Central memory CD8-positive, alpha-beta T cell (primary cell): ENCODE results near the gene BAK1.

Experiments
- ATAC-seq: fragments of 150-1000 bp; cut with Tn5 transposase; replicated peaks from 2 replicates; pipeline ENCODE4 v1.10.0; 2022; ENCODE audit warnings: mild to moderate bottlenecking, moderate FRiP score, moderate number of reproducible peaks; ENCODE audit not compliant: poor library complexity, severe bottlenecking; ENCODE audit errors: extremely low read depth
- DNase-seq, 2 donors: peaks; one replicate each; pipeline ENCODE4 v3.0.0; 2021; ENCODE audit warnings: low spot score in 2 of 2
- H3K27ac Mint-ChIP-seq: one replicate; pipeline ENCODE4 v1.8.0; 2022; ENCODE audit warnings: low read depth, mild to moderate bottlenecking, moderate library complexity, mixed read lengths
- H3K27me3 Mint-ChIP-seq: one replicate; pipeline ENCODE4 v1.8.0; 2022; ENCODE audit warnings: mixed read lengths
- H3K36me3 Mint-ChIP-seq: one replicate; pipeline ENCODE4 v1.8.0; 2022; ENCODE audit warnings: mild to moderate bottlenecking, moderate library complexity, mixed read lengths; ENCODE audit not compliant: insufficient read depth
- H3K4me1 Mint-ChIP-seq: one replicate; pipeline ENCODE4 v1.8.0; 2022; ENCODE audit warnings: mixed read lengths
- H3K4me3 Mint-ChIP-seq: one replicate; pipeline ENCODE4 v1.8.0; 2022; ENCODE audit warnings: mild to moderate bottlenecking, moderate library complexity, mixed read lengths
- H3K9me3 Mint-ChIP-seq: one replicate; pipeline ENCODE4 v1.8.0; 2022; ENCODE audit warnings: mixed read lengths

BAK1 gene

DNA sequence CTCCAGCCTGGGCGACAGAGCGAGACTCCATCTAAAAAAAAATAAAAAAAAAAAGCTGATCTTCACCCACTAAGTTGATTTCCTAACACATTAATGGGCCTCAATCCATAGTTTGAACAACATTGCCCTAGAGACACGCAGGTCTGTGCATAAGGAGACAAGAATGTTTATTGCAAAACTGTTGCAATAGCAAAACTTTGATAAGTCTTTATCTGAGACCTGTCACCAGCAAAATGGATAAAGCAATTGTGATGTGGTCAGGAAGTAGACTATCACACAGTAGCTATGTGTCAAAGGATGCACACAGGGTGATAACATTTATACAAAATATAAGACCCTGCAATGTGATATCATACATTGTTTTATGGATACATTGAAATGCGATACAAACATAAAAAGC, 36.8 kb upstream of the BAK1 start:
- Mint-ChIP-seq H3K36me3 (peaks cover 5% of the 10 kb centered on the region), H3K4me3 (peak overlapping the region; percentile 53), H3K4me1 (peaks cover 43% of the 10 kb centered on the region), H3K9me3 (no peaks in the 10 kb centered on the region), H3K27ac (peak overlapping the region; percentile 82), H3K27me3 (no peaks in the 10 kb centered on the region)
- no peak for DNase-seq
- peak; percentile 45 for ATAC-seq

DNA sequence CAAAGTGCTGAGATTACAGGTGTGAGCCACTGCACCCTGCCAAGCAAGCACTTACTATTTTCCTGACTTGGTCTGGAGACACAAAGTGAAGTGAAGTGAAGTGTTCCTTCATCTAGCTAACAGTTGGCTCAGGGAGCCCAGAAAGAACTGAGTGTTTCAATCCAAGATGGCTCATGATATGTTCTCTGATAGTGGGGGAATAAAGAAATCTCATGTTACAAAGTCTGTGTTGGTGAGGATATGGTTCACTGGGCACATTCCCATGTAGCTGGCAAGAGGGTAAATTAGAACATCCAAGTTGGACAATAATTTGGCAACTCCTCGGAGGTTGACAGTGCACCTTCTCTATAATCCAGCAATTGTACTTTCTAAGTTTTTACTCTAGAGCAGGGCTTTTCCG, 36.0 kb upstream of the BAK1 start:
- no peaks in the 10 kb centered on the region for H3K27me3 Mint-ChIP-seq
- ATAC-seq (no peak), DNase-seq (no peak)
- no peak overlapping the region for H3K4me3 Mint-ChIP-seq
- H3K9me3 Mint-ChIP-seq: no peaks in the 10 kb centered on the region
- H3K36me3 Mint-ChIP-seq: peaks cover 5% of the 10 kb centered on the region
- H3K27ac Mint-ChIP-seq: peak overlapping the region; percentile 82
- H3K4me1 Mint-ChIP-seq: peaks cover 42% of the 10 kb centered on the region

DNA sequence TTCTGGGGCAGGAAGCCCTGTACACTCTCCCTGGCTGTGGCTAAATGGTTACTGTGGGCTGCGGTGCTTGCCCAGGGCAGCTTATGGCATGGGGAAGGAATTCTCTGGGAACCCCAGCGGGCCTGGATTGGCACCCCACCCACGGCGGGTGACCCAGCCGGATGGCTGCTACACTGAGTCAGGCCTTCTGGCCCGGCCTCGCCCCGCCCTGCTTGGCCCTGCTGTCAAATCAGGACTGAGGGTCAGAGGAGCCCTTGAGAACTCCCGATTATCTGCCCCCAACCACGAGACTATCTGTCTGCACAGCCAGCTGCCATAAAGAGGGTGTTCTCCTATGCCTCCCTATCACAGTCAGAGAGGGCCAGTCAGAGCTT, 33.7 kb upstream of the BAK1 start:
- Mint-ChIP-seq H3K4me1 (peaks cover 24% of the 10 kb centered on the region), H3K27me3 (no peaks in the 10 kb centered on the region), H3K4me3 (no peak overlapping the region), H3K36me3 (peaks cover 3% of the 10 kb centered on the region), H3K9me3 (no peaks in the 10 kb centered on the region), H3K27ac (peak overlapping the region; percentile 4)
- no peak for DNase-seq
- no peak for ATAC-seq

DNA sequence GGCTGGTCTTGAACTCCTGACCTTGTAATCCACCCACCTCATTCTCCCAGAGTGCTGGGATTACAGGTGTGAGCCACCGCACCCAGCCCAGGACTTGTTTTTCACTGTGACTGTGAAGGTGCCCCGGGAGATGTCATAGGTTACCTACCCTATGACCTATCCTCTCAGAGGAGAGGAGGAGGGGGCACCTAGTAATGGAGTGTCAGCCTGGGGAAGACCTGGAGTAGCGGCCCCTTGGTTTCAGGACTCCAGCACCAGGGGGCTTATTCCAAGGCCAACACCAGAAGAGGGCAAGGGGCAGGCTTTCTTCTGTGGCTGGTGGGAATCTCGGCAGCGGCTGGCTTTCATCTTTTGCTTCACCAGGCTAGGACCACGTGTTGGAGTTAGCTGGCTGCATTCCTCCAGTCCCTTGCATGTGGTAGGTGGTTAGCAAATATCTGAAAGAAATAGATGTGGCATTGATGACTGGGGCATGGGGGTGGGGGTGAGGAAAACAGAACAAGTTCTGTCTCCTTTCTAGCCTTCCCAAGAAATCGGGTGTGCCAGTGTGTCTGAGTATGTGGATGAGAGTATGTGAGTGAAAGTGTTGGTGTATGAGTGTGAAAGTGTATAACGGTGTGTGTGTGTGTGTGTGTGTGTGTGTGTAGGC, 33.2 kb upstream of the BAK1 start:
- Mint-ChIP-seq H3K36me3 (peaks cover 3% of the 10 kb centered on the region), H3K9me3 (no peaks in the 10 kb centered on the region), H3K4me3 (no peak overlapping the region), H3K27me3 (no peaks in the 10 kb centered on the region), H3K27ac (peak overlapping the region; percentile 4), H3K4me1 (peaks cover 19% of the 10 kb centered on the region)
- ATAC-seq (no peak), DNase-seq (no peak)

DNA sequence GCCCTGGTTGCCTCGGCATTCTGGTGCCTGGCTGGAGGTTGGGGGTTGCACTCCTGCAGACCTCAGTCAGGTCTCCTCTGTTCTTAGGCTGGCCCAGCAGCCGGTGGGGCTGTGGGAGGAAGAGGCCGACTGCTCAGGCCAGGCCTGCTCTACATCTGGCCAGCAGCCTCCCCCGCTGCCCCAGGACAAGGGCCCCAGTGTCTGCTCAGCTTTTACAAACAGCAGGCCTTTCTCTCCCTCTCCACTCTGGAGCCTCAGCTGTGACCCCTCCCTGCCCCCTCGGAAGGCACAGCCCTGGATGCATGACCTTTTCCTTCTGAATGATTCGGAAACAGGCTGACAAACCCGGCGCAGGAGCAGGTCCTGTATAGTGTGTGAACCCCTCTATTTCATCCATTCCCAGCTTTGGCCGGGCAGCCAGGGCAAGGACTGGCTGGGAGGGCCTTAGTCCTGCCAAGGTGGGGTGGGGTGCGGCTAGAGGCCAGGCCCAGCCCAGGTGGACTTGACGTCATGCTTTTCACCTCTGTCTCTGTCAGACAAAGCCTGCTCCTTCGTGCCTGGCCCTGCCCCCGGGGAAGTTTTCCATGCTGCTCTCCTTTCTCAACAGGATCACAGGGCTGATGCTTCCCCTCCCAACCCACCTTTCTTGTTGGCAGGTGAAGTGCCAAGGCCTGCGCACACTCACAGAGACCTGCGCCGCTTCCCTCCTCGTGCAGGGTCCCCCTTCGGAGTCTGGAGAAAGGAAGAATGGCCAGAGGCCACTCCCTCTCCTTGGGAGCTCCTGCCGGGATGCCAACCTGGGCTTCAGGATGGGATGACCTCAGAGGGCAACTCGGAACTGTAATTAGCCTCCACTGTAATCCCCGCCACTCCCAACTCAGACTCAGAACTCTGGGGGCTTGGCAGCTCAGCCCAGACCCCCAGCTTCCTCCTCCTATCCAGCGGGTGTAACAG, 31.0 kb upstream of the BAK1 start:
- no peaks in the 10 kb centered on the region for H3K36me3 Mint-ChIP-seq
- ATAC-seq (no peak), DNase-seq (no peak)
- H3K27ac Mint-ChIP-seq: no peak overlapping the region
- H3K4me3 Mint-ChIP-seq: no peak overlapping the region
- peaks cover 6% of the 10 kb centered on the region for H3K4me1 Mint-ChIP-seq
- H3K27me3 Mint-ChIP-seq: no peaks in the 10 kb centered on the region
- no peaks in the 10 kb centered on the region for H3K9me3 Mint-ChIP-seq

DNA sequence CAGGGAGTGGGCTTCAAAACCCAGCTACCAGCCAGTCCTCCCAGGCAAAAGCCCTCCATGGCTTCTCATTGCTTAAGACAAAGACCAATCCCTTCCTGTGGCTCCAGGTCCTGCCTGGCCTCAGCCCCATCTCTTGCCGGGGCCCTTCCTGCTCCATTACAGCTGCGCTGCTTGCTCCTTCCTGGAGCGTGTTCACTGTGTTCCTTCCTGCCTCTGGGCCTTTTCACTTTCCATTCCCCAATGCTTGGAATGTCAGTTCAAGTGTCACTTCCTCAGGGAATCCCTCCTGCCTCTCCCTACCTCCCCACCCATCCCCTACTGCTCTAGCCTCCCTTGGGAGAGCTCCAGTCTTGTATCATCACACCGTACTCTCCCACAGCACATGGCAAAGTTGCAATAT, 30.0 kb upstream of the BAK1 start:
- Mint-ChIP-seq H3K27ac (no peak overlapping the region), H3K27me3 (no peaks in the 10 kb centered on the region), H3K4me1 (peaks cover 6% of the 10 kb centered on the region), H3K9me3 (no peaks in the 10 kb centered on the region), H3K4me3 (no peak overlapping the region), H3K36me3 (no peaks in the 10 kb centered on the region)
- DNase-seq: no peak
- no peak for ATAC-seq

DNA sequence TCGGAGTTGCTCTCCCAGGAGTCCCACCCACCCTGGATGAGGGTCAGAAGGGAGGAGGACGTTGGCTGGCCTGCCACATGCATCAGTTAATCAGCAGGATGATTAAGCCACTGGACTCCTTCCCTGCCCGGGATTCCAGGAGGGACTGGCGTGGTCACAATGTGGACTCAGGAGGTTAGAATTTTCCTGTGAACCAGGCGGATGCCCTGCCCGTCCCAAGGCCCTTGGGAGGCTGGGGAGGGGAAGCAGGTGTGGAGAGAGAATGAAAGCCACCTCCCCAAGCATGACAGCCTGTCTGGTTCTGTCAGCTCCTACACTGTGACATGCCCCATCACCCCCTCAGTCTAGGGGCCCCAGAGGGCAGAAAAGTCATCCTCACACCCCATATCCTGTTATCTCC, 29.5 kb upstream of the BAK1 start:
- Mint-ChIP-seq H3K4me3 (no peak overlapping the region), H3K36me3 (no peaks in the 10 kb centered on the region), H3K27me3 (no peaks in the 10 kb centered on the region), H3K27ac (no peak overlapping the region), H3K4me1 (peaks cover 6% of the 10 kb centered on the region), H3K9me3 (no peaks in the 10 kb centered on the region)
- DNase-seq (no peak), ATAC-seq (no peak)

DNA sequence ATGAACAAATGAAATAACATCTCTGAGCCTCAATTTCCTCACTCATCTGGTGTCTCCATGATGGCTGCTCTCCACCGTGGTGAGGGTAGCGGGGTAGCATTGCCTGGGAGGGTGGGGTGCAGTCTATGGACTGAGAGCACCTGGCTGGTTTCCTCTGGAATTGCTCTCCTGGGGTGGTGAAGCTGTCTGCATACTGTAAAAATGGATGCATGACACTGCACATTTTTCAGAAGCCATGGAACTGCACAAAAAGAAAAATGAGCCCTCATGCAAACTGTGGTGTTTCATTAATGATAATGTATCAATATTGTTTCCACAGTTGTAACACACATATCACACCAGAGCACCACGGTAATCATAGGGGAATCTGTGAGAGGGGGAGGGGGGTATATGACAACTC, 28.9 kb upstream of the BAK1 start:
- H3K27me3 Mint-ChIP-seq: no peaks in the 10 kb centered on the region
- no peak for DNase-seq
- no peak overlapping the region for H3K4me3 Mint-ChIP-seq
- no peak overlapping the region for H3K27ac Mint-ChIP-seq
- no peaks in the 10 kb centered on the region for H3K9me3 Mint-ChIP-seq
- peaks cover 6% of the 10 kb centered on the region for H3K4me1 Mint-ChIP-seq
- ATAC-seq: no peak
- no peaks in the 10 kb centered on the region for H3K36me3 Mint-ChIP-seq

DNA sequence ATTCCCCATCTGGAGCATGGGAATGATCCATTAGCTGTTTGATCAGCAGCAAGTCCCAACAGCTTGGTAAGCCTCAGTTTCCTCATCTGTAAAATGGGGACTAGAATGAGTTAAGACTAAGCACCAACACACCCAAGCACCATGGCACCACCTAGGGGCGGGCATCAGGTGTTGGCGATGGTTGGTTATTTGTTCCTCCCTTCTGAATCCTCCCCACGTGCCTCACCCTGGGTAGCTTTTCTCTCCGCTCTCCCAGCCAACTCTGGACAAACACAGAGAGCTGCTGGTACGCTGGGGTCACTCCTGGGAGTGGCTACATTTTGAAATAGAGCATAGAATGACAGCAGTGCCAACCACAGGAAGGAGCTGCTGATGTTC, 27.7 kb upstream of the BAK1 start:
- DNase-seq: no peak
- Mint-ChIP-seq H3K9me3 (no peaks in the 10 kb centered on the region), H3K4me1 (no peaks in the 10 kb centered on the region), H3K27me3 (no peaks in the 10 kb centered on the region), H3K27ac (no peak overlapping the region), H3K4me3 (no peak overlapping the region), H3K36me3 (no peaks in the 10 kb centered on the region)
- ATAC-seq: peak; percentile 46

DNA sequence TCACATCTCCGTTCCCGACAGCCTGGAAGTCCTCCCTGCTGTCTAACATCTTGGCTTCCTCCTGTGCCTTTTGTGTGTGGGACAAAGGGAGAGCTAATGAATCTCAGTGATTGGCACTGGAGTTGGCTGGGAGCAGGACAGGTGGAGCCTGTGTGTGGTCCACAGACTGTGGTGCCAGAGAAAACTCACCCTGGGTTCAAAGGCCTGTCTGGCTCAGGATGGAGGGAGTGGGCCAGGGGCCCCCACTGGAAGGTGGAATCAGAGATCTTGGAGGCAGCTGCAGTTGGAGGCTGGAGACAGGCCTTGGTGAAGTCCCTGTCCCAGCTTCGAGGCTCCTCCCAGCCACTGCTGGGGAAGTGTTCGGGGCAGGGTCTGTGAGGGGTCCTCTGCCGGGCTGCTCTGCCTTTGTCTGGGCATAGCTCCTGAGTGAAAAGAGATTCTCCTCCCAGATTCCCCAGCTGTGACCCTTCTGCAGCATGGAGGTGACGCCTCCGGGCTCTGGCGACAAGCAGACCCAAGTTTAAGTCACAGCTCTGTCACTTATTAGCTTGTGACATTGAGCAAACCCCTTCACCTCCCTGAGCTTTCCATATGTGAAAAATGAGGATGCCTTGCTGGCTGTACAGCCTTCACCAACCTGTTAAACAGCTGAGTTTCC, 27.2 kb upstream of the BAK1 start:
- H3K36me3 Mint-ChIP-seq: no peaks in the 10 kb centered on the region
- H3K4me1 Mint-ChIP-seq: no peaks in the 10 kb centered on the region
- no peaks in the 10 kb centered on the region for H3K9me3 Mint-ChIP-seq
- no peaks in the 10 kb centered on the region for H3K27me3 Mint-ChIP-seq
- DNase-seq: no peak
- no peak for ATAC-seq
- no peak overlapping the region for H3K27ac Mint-ChIP-seq
- H3K4me3 Mint-ChIP-seq: no peak overlapping the region

DNA sequence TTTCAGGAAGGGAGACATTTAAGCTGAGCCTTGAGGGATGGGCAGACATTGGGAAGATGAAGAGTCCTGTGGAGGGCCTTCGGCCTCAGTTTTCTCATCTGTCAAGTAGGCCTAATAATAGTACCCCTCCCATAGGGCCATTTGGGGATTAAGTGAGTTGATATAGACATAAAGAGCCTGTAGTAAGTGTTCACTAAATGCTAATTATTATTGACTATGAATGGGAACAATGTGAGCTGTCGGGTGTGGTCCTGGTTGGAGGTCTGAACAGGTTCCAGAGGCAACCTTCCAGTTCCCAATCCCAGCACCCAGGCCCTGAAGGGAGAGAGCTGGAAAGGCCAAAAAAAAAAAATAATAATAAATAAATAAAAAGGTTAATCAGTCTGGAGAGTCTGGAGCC, 26.6 kb upstream of the BAK1 start:
- Mint-ChIP-seq H3K4me1 (no peaks in the 10 kb centered on the region), H3K36me3 (no peaks in the 10 kb centered on the region), H3K27ac (no peak overlapping the region), H3K9me3 (no peaks in the 10 kb centered on the region), H3K27me3 (no peaks in the 10 kb centered on the region), H3K4me3 (no peak overlapping the region)
- no peak for DNase-seq
- no peak for ATAC-seq

DNA sequence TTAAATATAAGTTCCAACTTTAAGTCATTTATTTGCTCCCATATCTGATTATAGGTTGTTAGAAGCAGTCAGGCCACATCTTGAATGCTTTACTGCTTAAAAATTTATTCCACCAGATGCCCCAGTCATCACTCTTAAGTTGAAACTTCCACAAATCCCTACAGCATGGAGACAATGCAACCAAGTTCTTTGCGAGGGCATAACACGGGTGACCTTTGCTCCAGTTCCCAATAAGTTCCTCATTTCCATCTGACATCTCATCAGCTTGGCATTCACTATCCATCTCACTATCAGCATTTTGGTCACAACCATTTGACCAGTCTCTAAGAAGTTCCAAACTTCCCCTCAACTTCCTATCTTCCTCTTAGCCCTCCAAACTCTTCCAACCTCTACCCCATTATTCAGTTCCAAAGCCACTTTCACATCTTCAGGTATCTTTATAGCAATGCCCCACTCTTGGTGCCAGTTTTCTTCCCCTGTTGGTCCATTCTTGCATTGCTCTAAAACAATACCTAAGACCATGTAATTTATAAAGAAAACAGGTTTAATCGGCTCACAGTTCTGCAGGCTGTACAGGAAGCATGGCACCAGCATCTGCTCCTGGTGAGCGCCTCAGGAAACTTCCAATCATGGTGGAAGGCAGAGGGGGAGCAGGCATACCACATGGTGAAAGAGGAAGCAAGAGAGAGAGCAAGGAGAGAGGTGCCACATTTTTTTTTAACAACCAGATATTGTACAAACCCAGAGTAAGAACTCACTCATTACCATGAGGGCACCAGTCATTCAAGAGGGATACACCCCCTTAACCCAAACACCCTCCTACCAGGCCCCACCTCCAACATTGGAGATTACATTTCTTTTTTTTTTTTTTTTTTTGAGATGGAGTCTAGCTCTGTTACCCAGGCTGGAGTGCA, 25.1 kb upstream of the BAK1 start:
- Mint-ChIP-seq H3K4me1 (no peaks in the 10 kb centered on the region), H3K36me3 (no peaks in the 10 kb centered on the region), H3K9me3 (no peaks in the 10 kb centered on the region), H3K27me3 (no peaks in the 10 kb centered on the region), H3K27ac (no peak overlapping the region), H3K4me3 (no peak overlapping the region)
- no peak for DNase-seq
- no peak for ATAC-seq
